IMR-90 (cell line): ENCODE measurements around the gene LIG1. TPM values are rescaled to one million over a fixed set of nuclear protein-coding genes. Genes with fewer than 3 reads are reported as not detected.

Experiments used
- ATAC-seq: fragments of 200-7000 bp; cut with Tn5 transposase; 2 replicates; pipeline ENCODE4 v1.9.1; 2020; ENCODE audit warnings: low read depth, mild to moderate bottlenecking, moderate library complexity
- BruUV-seq: library from RNA; stranded (reverse); fragments of 400-500 nt; replicated peaks from 2 replicates; lab custom pipeline; 2021; lab: Mats Ljungman, UMichigan
- CTCF ChIA-PET: fragments of 300-600 bp; formaldehyde crosslinking; extraction: SDS; loops from one replicate; lab custom pipeline; 2021; ENCODE audit warnings: antibody characterized with exemption; lab: Yijun Ruan, JAX
- POLR2A ChIA-PET: fragments of 300-600 bp; sonication (Branson Sonifier 250); formaldehyde crosslinking; loops from one replicate; lab custom pipeline; 2022; ENCODE audit warnings: antibody characterized with exemption; ENCODE audit not compliant: unreplicated experiment; lab: Charles Lee
- DNase-seq: peaks from one replicate; pipeline ENCODE4 v3.0.0; 2013
- H2AFZ ChIP-seq: replicated peaks from 2 replicates; pipeline ENCODE3; 2013; ENCODE audit warnings: low read length, mild to moderate bottlenecking; ENCODE audit not compliant: poor library complexity
- H2AK5ac ChIP-seq: 2 replicates; pipeline ENCODE4 v1.6.1; 2013; ENCODE audit warnings: low read depth, low read length, inconsistent platforms
- H2AK9ac ChIP-seq: replicated peaks from 2 replicates; pipeline ENCODE3; 2013; ENCODE audit warnings: mild to moderate bottlenecking, low read depth, low read length, moderate library complexity; ENCODE audit not compliant: poor library complexity
- H2BK120ac ChIP-seq: 2 replicates; pipeline ENCODE4 v1.6.1; 2013; ENCODE audit warnings: low read depth, low read length, inconsistent platforms
- H2BK15ac ChIP-seq: 3 replicates; pipeline ENCODE4 v1.6.1; 2013; ENCODE audit warnings: low read depth, low read length, inconsistent platforms
- H2BK20ac ChIP-seq: 2 replicates; pipeline ENCODE4 v1.6.1; 2013; ENCODE audit warnings: low read depth, mild to moderate bottlenecking, inconsistent platforms, low read length, moderate library complexity
- H2BK5ac ChIP-seq: 2 replicates; pipeline ENCODE4 v1.6.1; 2013; ENCODE audit warnings: mild to moderate bottlenecking, low read depth, low read length, inconsistent platforms; ENCODE audit not compliant: poor library complexity, severe bottlenecking
- H3K14ac ChIP-seq: replicated peaks from 2 replicates; pipeline ENCODE4 v1.6.1; 2013; ENCODE audit warnings: low read depth, low read length, inconsistent platforms
- H3K18ac ChIP-seq: 2 replicates; pipeline ENCODE4 v1.6.1; 2013; ENCODE audit warnings: low read depth, low read length, control low read depth
- H3K23ac ChIP-seq: 2 replicates; pipeline ENCODE4 v1.6.1; 2013; ENCODE audit warnings: low read depth, low read length, inconsistent platforms
- H3K27ac ChIP-seq: 2 replicates; pipeline ENCODE4 v1.5.1; 2013; ENCODE audit warnings: mild to moderate bottlenecking, control low read depth, low read length; ENCODE audit not compliant: insufficient read depth
- H3K27me3 ChIP-seq: 2 replicates; pipeline ENCODE4 v1.6.1; 2013; ENCODE audit warnings: low read length; ENCODE audit not compliant: control insufficient read depth, insufficient read depth
- H3K36me3 ChIP-seq: 2 replicates; pipeline ENCODE4 v1.6.1; 2013; ENCODE audit warnings: low read length, mixed read lengths; ENCODE audit not compliant: control insufficient read depth, insufficient read depth
- H3K4ac ChIP-seq: 2 replicates; pipeline ENCODE4 v1.6.1; 2013; ENCODE audit warnings: low read depth, low read length, inconsistent platforms
- H3K4me1 ChIP-seq: 2 replicates; pipeline ENCODE4 v1.6.1; 2013; ENCODE audit warnings: low read length, mixed read lengths; ENCODE audit not compliant: control insufficient read depth, insufficient read depth
- H3K4me2 ChIP-seq: 2 replicates; pipeline ENCODE4 v1.6.1; 2013; ENCODE audit warnings: low read depth, mild to moderate bottlenecking, control low read depth, low read length, moderate library complexity
- H3K4me3 ChIP-seq: 2 replicates; pipeline ENCODE4 v1.5.1; 2013; ENCODE audit warnings: low read depth, mild to moderate bottlenecking, control low read depth, low read length, moderate library complexity; ENCODE audit not compliant: insufficient read depth
- H3K56ac ChIP-seq: 2 replicates; pipeline ENCODE4 v1.6.1; 2013; ENCODE audit warnings: low read length, inconsistent platforms; ENCODE audit not compliant: insufficient read depth; ENCODE audit errors: extremely low read depth
- H3K79me1 ChIP-seq, 2 experiments: 2 replicates each; pipeline ENCODE4 v1.6.1; 2013; ENCODE audit warnings: low read length in 2 of 2, inconsistent platforms in 1 of 2, low read depth in 1 of 2
- H3K9ac ChIP-seq: 2 replicates; pipeline ENCODE4 v1.6.1; 2013; ENCODE audit warnings: low read depth, low read length, control low read depth
- H3K9me1 ChIP-seq: 2 replicates; pipeline ENCODE4 v1.6.1; 2013; ENCODE audit warnings: low read length, inconsistent platforms; ENCODE audit not compliant: insufficient read depth
- H3K9me3 ChIP-seq: 2 replicates; pipeline ENCODE4 v1.6.1; 2013; ENCODE audit warnings: low read length; ENCODE audit not compliant: control insufficient read depth, insufficient read depth
- H4K20me1 ChIP-seq: 2 replicates; pipeline ENCODE4 v1.6.1; 2013; ENCODE audit warnings: low read length, inconsistent platforms; ENCODE audit not compliant: insufficient read depth
- H4K5ac ChIP-seq: 2 replicates; pipeline ENCODE4 v1.6.1; 2013; ENCODE audit warnings: mild to moderate bottlenecking, low read depth, low read length, control low read depth
- H4K8ac ChIP-seq, 2 experiments: 2 replicates each; pipeline ENCODE4 v1.6.1; 2013; ENCODE audit warnings: low read depth in 2 of 2, low read length in 2 of 2, control low read depth in 1 of 2, inconsistent platforms in 1 of 2
- H4K91ac ChIP-seq: 2 replicates; pipeline ENCODE4 v1.6.1; 2013; ENCODE audit warnings: low read depth, low read length, inconsistent platforms; ENCODE audit not compliant: insufficient read depth
- BHLHE40 ChIP-seq: fragments of 150-350 bp; IDR thresholded peaks from 2 replicates; pipeline ENCODE4 v1.6.1; 2016; ENCODE audit warnings: mild to moderate bottlenecking, low read depth, low read length
- CHD1 ChIP-seq: IDR thresholded peaks from 2 replicates; pipeline ENCODE4 v1.6.1; 2012; ENCODE audit warnings: low read depth, low read length, improper control_type of control experiment
- MAFK ChIP-seq: IDR thresholded peaks from 2 replicates; pipeline ENCODE4 v1.6.1; 2012; ENCODE audit warnings: low read depth, low read length, improper control_type of control experiment
- MXI1 ChIP-seq: IDR thresholded peaks from 2 replicates; pipeline ENCODE4 v1.6.1; 2012; ENCODE audit warnings: low read depth, mild to moderate bottlenecking, low read length, moderate library complexity, borderline replicate concordance
- RFX5 ChIP-seq: IDR thresholded peaks from 2 replicates; pipeline ENCODE4 v1.8.0; 2012; ENCODE audit warnings: low read depth, mild to moderate bottlenecking, low read length, moderate library complexity
- WGBS, 2 experiments: methylation state at CpG; one replicate each; pipeline versions ENCODE4 v1.1.5 to v1.1.7; 2013; ENCODE audit warnings: missing lambda C conversion rate in 2 of 2; ENCODE audit not compliant: insufficient read length in 1 of 2; ENCODE audit errors: extremely low coverage in 2 of 2; 5-methylcytosine and 5-hydroxymethylcytosine counted together
- dilution Hi-C: fragments of 300-500 bp; cut with HindIII; formaldehyde crosslinking; loops from one replicate; pipeline ENCODE4 v1.14.3; 2018; ENCODE audit warnings: low sequenced_read_pairs; ENCODE audit not compliant: unreplicated experiment
- in situ Hi-C: fragments of 300-500 bp; cut with MboI; formaldehyde crosslinking; loops from 3 replicates; pipeline ENCODE4 v1.14.3; 2019; ENCODE audit warnings: low sequenced_read_pairs, inconsistent platforms, mixed read lengths
- intact Hi-C: fragments of 100-400 bp; cut with micrococcal nuclease; formaldehyde crosslinking; loops from 2 replicates; pipeline ENCODE4 v1.10.0; 2022
- polyA plus RNA-seq, 3 experiments: library from polyadenylated mRNA; depleted of rRNA; stranded (reverse); fragments of >200 nt; gene quantifications; 2 replicates each; pipeline ENCODE4 v1.2.3, GENCODE V29; 2012; ENCODE audit warnings: low replicate concordance in 1 of 3
- total RNA-seq: library from RNA; depleted of rRNA; stranded (reverse); fragments of >200 nt; gene quantifications from 2 replicates; pipeline ENCODE4 v1.2.3, GENCODE V29; 2012
- TF ChIP-seq, protein P1 (sequence below): fragments of 150-350 bp; IDR thresholded peaks from 2 replicates; pipeline ENCODE4 v1.6.1; 2017; ENCODE audit warnings: mild to moderate bottlenecking, antibody characterized with exemption, low read length, low read depth

The LIG1 gene
- total and polyA plus RNA-seq, 2 of the 4 experiments (the other 2 are of a cell fraction) = 24.9 to 34.0 TPM

DNA sequence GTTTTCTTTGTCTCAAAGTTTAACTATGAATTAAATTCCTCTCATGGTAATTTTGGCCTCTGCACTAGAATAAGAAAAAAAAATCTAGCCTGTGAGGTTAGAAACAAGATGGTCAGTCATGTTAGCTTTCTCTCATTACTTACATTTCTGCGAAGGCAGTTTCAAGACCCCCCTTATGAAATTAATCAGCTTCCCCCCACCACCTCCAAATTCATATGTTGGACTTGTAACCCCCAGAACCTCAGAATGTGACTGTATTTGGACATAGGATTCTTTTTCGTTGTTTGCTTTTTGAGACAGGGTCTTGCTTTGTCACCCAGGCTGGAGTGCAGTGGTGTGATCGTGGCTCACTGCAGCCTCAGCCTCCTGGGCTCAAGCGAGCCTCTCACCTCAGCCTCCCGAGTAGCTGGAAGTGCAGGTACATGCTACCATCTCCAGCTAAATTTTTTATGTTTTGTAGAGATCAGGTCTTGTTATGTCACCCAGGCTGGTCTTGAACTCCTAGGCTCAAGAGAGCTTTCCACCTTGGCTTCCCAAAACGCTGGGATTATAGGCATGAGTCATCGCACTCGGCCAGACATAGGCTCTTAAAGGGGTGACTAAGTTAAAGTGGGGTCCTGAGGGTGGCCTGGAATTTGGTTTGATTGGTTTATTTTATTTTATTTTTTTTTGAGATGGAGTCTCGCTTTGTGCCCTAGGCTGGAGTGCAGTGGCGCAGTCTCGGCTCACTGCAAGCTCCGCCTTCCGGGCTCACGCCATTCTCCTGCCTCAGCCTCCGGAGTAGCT lies 61.0 kb downstream of the LIG1 start (continued):
- TF ChIP-seq MXI1 (no peak), MAFK (no peak)

DNA sequence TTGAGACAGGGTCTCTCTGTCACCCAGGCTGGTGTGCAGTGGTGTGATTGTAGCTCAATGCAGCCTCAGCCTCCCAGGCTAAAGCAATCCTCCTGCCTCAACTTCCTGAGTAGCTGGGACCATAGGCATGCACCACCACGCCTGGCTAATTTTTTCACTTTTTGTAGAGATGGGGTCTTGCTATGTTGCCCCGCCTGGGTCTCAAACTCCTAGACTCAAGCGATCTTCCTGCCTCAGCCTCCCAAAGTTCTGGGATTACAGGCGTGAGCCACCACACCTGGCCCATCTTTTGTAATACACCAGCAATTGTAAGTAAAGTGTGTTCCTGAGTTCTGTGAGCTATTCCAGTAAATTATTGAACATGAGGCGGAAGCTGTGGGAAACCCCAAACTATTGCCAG lies 66.2 kb downstream of the LIG1 start:
- no peak overlapping the region for H3K23ac ChIP-seq
- H3K27me3 ChIP-seq = no peaks in the 10 kb centered on the region
- 100% methylated on average over 1 of the region's 5 CpGs; no CpG with 5 or more reads in 1 of the 2 experiments for WGBS, 2 experiments
- H3K56ac ChIP-seq = no peak overlapping the region
- no peaks in the 10 kb centered on the region; the same call in 1 of the 2 replicates for H3K4me1 ChIP-seq
- ChIA-PET CTCF (interaction anchor here (0.5 to 1.9 kb wide), 2 partner anchors 78 to 140 kb away, joined by 3 to 11 read pairs; no protein-coding TSS in a partner anchor), POLR2A (no interaction called here)
- no peak overlapping the region for H3K4ac ChIP-seq
- no peak overlapping the region for H3K4me2 ChIP-seq
- ATAC-seq (no peak), DNase-seq (no peak)
- dilution Hi-C loops (no loop called here), intact Hi-C loops (loop anchor here (1.0 kb wide), 1 partner anchor 141 kb away; no protein-coding TSS in a partner anchor), in situ Hi-C loops (no loop called here)
- no peak overlapping the region for H2BK5ac ChIP-seq
- no peak overlapping the region for H2AK5ac ChIP-seq
- H3K4me3 ChIP-seq = no peak overlapping the region
- no peaks in the 10 kb centered on the region; a peak in 1 of 4 replicates for H3K79me1 ChIP-seq
- no peaks in the 10 kb centered on the region for H4K20me1 ChIP-seq
- H3K27ac ChIP-seq = no peak overlapping the region
- no peak overlapping the region for H2BK20ac ChIP-seq
- H3K14ac ChIP-seq = no peak overlapping the region
- H3K36me3 ChIP-seq = 0 out of 2 replicates have a peak, but pooled peaks cover 2% of the 10 kb centered on the region
- BruUV-seq = no TSS peak
- no peak overlapping the region for H4K91ac ChIP-seq
- TF ChIP-seq MAFK (no peak), RFX5 (no peak), CHD1 (no peak), BHLHE40 (no peak)
- TF ChIP-seq, protein P1, sequence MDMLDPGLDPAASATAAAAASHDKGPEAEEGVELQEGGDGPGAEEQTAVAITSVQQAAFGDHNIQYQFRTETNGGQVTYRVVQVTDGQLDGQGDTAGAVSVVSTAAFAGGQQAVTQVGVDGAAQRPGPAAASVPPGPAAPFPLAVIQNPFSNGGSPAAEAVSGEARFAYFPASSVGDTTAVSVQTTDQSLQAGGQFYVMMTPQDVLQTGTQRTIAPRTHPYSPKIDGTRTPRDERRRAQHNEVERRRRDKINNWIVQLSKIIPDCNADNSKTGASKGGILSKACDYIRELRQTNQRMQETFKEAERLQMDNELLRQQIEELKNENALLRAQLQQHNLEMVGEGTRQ = no peak
- no peak overlapping the region for H2BK120ac ChIP-seq
- H3K9me1 ChIP-seq = peaks cover 5% of the 10 kb centered on the region; the same call in 1 of the 2 replicates
- no peak overlapping the region for H2AFZ ChIP-seq
- no peak overlapping the region for H4K5ac ChIP-seq
- no peak overlapping the region for H2BK15ac ChIP-seq
- H4K8ac ChIP-seq = no peak overlapping the region
- H3K9me3 ChIP-seq = no peaks in the 10 kb centered on the region
- no peak overlapping the region for H3K9ac ChIP-seq
- H3K18ac ChIP-seq = no peak overlapping the region
- no peak overlapping the region for H2AK9ac ChIP-seq
